ENCODE measurements around the gene IVNS1ABP. TPM values are rescaled to one million over a fixed set of nuclear protein-coding genes. Genes with fewer than 3 reads are reported as not detected.

IVNS1ABP gene
- total RNA-seq, 1 donor from 2014 or later, result 51.1 TPM

GRCh38 chr1:185284533-185285276 is 32.3 kb downstream of the IVNS1ABP start:
- no peak overlapping the region for H3K9ac ChIP-seq (ENCODE audit: low read depth in 1 of 3, low read length in 3 of 3)
- no peak overlapping the region for H3K27ac ChIP-seq (ENCODE audit: low read depth, low read length)
- peaks cover 0 to 7% (median 5%) of the 10 kb centered on the region in 3 donors for H3K36me3 ChIP-seq (ENCODE audit: control insufficient read depth in 3 of 3, insufficient read depth in 3 of 3, low read length in 3 of 3)
- H3K4me3 ChIP-seq (ENCODE audit: low read length in 3 of 3), result no peak overlapping the region
- no peaks in the 10 kb centered on the region for H3K9me3 ChIP-seq (ENCODE audit: control insufficient read depth in 3 of 3, low read length in 3 of 3)
- H3K4me1 ChIP-seq (ENCODE audit: control insufficient read depth in 3 of 3, insufficient read depth in 3 of 3, low read length in 3 of 3), result no peaks in the 10 kb centered on the region
- no peaks in the 10 kb centered on the region for H3K27me3 ChIP-seq (ENCODE audit: control insufficient read depth in 3 of 3, insufficient read depth in 3 of 3, low read length in 3 of 3)

GRCh38 chr1:185284116-185284515 is 32.9 kb downstream of the IVNS1ABP start:
- no peak overlapping the region for H3K9ac ChIP-seq (ENCODE audit: low read depth in 1 of 3, low read length in 3 of 3)
- H3K9me3 ChIP-seq (ENCODE audit: control insufficient read depth in 3 of 3, low read length in 3 of 3), result no peaks in the 10 kb centered on the region
- H3K4me3 ChIP-seq (ENCODE audit: low read length in 3 of 3), result no peak overlapping the region
- H3K36me3 ChIP-seq (ENCODE audit: control insufficient read depth in 3 of 3, insufficient read depth in 3 of 3, low read length in 3 of 3), result peaks cover 0 to 7% (median 5%) of the 10 kb centered on the region in 3 donors
- no peak overlapping the region for H3K27ac ChIP-seq (ENCODE audit: low read depth, low read length)
- H3K27me3 ChIP-seq (ENCODE audit: control insufficient read depth in 3 of 3, insufficient read depth in 3 of 3, low read length in 3 of 3), result no peaks in the 10 kb centered on the region
- no peaks in the 10 kb centered on the region for H3K4me1 ChIP-seq (ENCODE audit: control insufficient read depth in 3 of 3, insufficient read depth in 3 of 3, low read length in 3 of 3)

GRCh38 chr1:185281245-185281644 is 35.8 kb downstream of the IVNS1ABP start:
- no peak overlapping the region for H3K9ac ChIP-seq (ENCODE audit: low read depth in 1 of 3, low read length in 3 of 3)
- peaks cover 4 to 10% (median 8%) of the 10 kb centered on the region in 3 donors for H3K36me3 ChIP-seq (ENCODE audit: control insufficient read depth in 3 of 3, insufficient read depth in 3 of 3, low read length in 3 of 3)
- no peak overlapping the region for H3K27ac ChIP-seq (ENCODE audit: low read depth, low read length)
- H3K9me3 ChIP-seq (ENCODE audit: control insufficient read depth in 3 of 3, low read length in 3 of 3), result no peaks in the 10 kb centered on the region
- H3K27me3 ChIP-seq (ENCODE audit: control insufficient read depth in 3 of 3, insufficient read depth in 3 of 3, low read length in 3 of 3), result no peaks in the 10 kb centered on the region
- no peaks in the 10 kb centered on the region for H3K4me1 ChIP-seq (ENCODE audit: control insufficient read depth in 3 of 3, insufficient read depth in 3 of 3, low read length in 3 of 3)
- H3K4me3 ChIP-seq (ENCODE audit: low read length in 3 of 3), result no peak overlapping the region

GRCh38 chr1:185280589-185280988 is 36.5 kb downstream of the IVNS1ABP start:
- H3K9ac ChIP-seq (ENCODE audit: low read depth in 1 of 3, low read length in 3 of 3), result no peak overlapping the region
- no peaks in the 10 kb centered on the region for H3K9me3 ChIP-seq (ENCODE audit: control insufficient read depth in 3 of 3, low read length in 3 of 3)
- no peak overlapping the region for H3K4me3 ChIP-seq (ENCODE audit: low read length in 3 of 3)
- H3K4me1 ChIP-seq (ENCODE audit: control insufficient read depth in 3 of 3, insufficient read depth in 3 of 3, low read length in 3 of 3), result no peaks in the 10 kb centered on the region
- H3K27ac ChIP-seq (ENCODE audit: low read depth, low read length), result no peak overlapping the region
- no peaks in the 10 kb centered on the region for H3K27me3 ChIP-seq (ENCODE audit: control insufficient read depth in 3 of 3, insufficient read depth in 3 of 3, low read length in 3 of 3)
- peaks cover 4 to 10% (median 8%) of the 10 kb centered on the region in 3 donors for H3K36me3 ChIP-seq (ENCODE audit: control insufficient read depth in 3 of 3, insufficient read depth in 3 of 3, low read length in 3 of 3)

- Histone ChIP-seq H3K27me3 (ENCODE audit: control insufficient read depth in 3 of 3, insufficient read depth in 3 of 3, low read length in 3 of 3) (no peaks in the 10 kb centered on the region), H3K4me3 (ENCODE audit: low read length in 3 of 3) (no peak overlapping the region), H3K27ac (ENCODE audit: low read depth, low read length) (no peak overlapping the region), H3K36me3 (ENCODE audit: control insufficient read depth in 3 of 3, insufficient read depth in 3 of 3, low read length in 3 of 3) (peaks cover 4 to 10% (median 8%) of the 10 kb centered on the region in 3 donors), H3K9me3 (ENCODE audit: control insufficient read depth in 3 of 3, low read length in 3 of 3) (no peaks in the 10 kb centered on the region), H3K9ac (ENCODE audit: low read depth in 1 of 3, low read length in 3 of 3) (no peak overlapping the region), H3K4me1 (ENCODE audit: control insufficient read depth in 3 of 3, insufficient read depth in 3 of 3, low read length in 3 of 3) (no peaks in the 10 kb centered on the region)
These were observed 37.5 kb downstream of the IVNS1ABP start for GRCh38 chr1:185279571-185279970.

GRCh38 chr1:185271921-185272320 is 45.1 kb downstream of the IVNS1ABP start:
- H3K27me3 ChIP-seq (ENCODE audit: control insufficient read depth in 3 of 3, insufficient read depth in 3 of 3, low read length in 3 of 3), result no peaks in the 10 kb centered on the region
- no peak overlapping the region for H3K27ac ChIP-seq (ENCODE audit: low read depth, low read length)
- no peaks in the 10 kb centered on the region for H3K4me1 ChIP-seq (ENCODE audit: control insufficient read depth in 3 of 3, insufficient read depth in 3 of 3, low read length in 3 of 3)
- no peak overlapping the region for H3K4me3 ChIP-seq (ENCODE audit: low read length in 3 of 3)
- no peaks in the 10 kb centered on the region for H3K9me3 ChIP-seq (ENCODE audit: control insufficient read depth in 3 of 3, low read length in 3 of 3)
- no peak overlapping the region for H3K9ac ChIP-seq (ENCODE audit: low read depth in 1 of 3, low read length in 3 of 3)
- no peaks in the 10 kb centered on the region for H3K36me3 ChIP-seq (ENCODE audit: control insufficient read depth in 3 of 3, insufficient read depth in 3 of 3, low read length in 3 of 3)

GRCh38 chr1:185268352-185268751 is 48.7 kb downstream of the IVNS1ABP start:
- H3K4me3 ChIP-seq (ENCODE audit: low read length in 3 of 3), result no peak overlapping the region
- no peaks in the 10 kb centered on the region for H3K9me3 ChIP-seq (ENCODE audit: control insufficient read depth in 3 of 3, low read length in 3 of 3)
- H3K36me3 ChIP-seq (ENCODE audit: control insufficient read depth in 3 of 3, insufficient read depth in 3 of 3, low read length in 3 of 3), result no peaks in the 10 kb centered on the region
- H3K9ac ChIP-seq (ENCODE audit: low read depth in 1 of 3, low read length in 3 of 3), result no peak overlapping the region
- no peak overlapping the region for H3K27ac ChIP-seq (ENCODE audit: low read depth, low read length)
- no peaks in the 10 kb centered on the region for H3K27me3 ChIP-seq (ENCODE audit: control insufficient read depth in 3 of 3, insufficient read depth in 3 of 3, low read length in 3 of 3)
- no peaks in the 10 kb centered on the region for H3K4me1 ChIP-seq (ENCODE audit: control insufficient read depth in 3 of 3, insufficient read depth in 3 of 3, low read length in 3 of 3)

- Histone ChIP-seq H3K4me3 (ENCODE audit: low read length in 3 of 3) (no peak overlapping the region), H3K9ac (ENCODE audit: low read depth in 1 of 3, low read length in 3 of 3) (no peak overlapping the region), H3K27me3 (ENCODE audit: control insufficient read depth in 3 of 3, insufficient read depth in 3 of 3, low read length in 3 of 3) (no peaks in the 10 kb centered on the region), H3K4me1 (ENCODE audit: control insufficient read depth in 3 of 3, insufficient read depth in 3 of 3, low read length in 3 of 3) (no peaks in the 10 kb centered on the region), H3K9me3 (ENCODE audit: control insufficient read depth in 3 of 3, low read length in 3 of 3) (no peaks in the 10 kb centered on the region), H3K27ac (ENCODE audit: low read depth, low read length) (no peak overlapping the region), H3K36me3 (ENCODE audit: control insufficient read depth in 3 of 3, insufficient read depth in 3 of 3, low read length in 3 of 3) (no peaks in the 10 kb centered on the region)
These were observed 49.3 kb downstream of the IVNS1ABP start for GRCh38 chr1:185267701-185268100.

- H3K4me3 ChIP-seq (ENCODE audit: low read length in 3 of 3), result no peak overlapping the region
- H3K4me1 ChIP-seq (ENCODE audit: control insufficient read depth in 3 of 3, insufficient read depth in 3 of 3, low read length in 3 of 3), result no peaks in the 10 kb centered on the region
- no peak overlapping the region for H3K27ac ChIP-seq (ENCODE audit: low read depth, low read length)
- no peaks in the 10 kb centered on the region for H3K36me3 ChIP-seq (ENCODE audit: control insufficient read depth in 3 of 3, insufficient read depth in 3 of 3, low read length in 3 of 3)
- no peaks in the 10 kb centered on the region for H3K27me3 ChIP-seq (ENCODE audit: control insufficient read depth in 3 of 3, insufficient read depth in 3 of 3, low read length in 3 of 3)
- H3K9me3 ChIP-seq (ENCODE audit: control insufficient read depth in 3 of 3, low read length in 3 of 3), result no peaks in the 10 kb centered on the region
- no peak overlapping the region for H3K9ac ChIP-seq (ENCODE audit: low read depth in 1 of 3, low read length in 3 of 3)
These were observed 49.7 kb downstream of the IVNS1ABP start for GRCh38 chr1:185267301-185267700.

GRCh38 chr1:185265314-185265713 is 51.7 kb downstream of the IVNS1ABP start:
- Histone ChIP-seq H3K9ac (ENCODE audit: low read depth in 1 of 3, low read length in 3 of 3) (no peak overlapping the region), H3K4me3 (ENCODE audit: low read length in 3 of 3) (no peak overlapping the region), H3K9me3 (ENCODE audit: control insufficient read depth in 3 of 3, low read length in 3 of 3) (no peaks in the 10 kb centered on the region), H3K27me3 (ENCODE audit: control insufficient read depth in 3 of 3, insufficient read depth in 3 of 3, low read length in 3 of 3) (no peaks in the 10 kb centered on the region), H3K36me3 (ENCODE audit: control insufficient read depth in 3 of 3, insufficient read depth in 3 of 3, low read length in 3 of 3) (no peaks in the 10 kb centered on the region), H3K4me1 (ENCODE audit: control insufficient read depth in 3 of 3, insufficient read depth in 3 of 3, low read length in 3 of 3) (no peaks in the 10 kb centered on the region), H3K27ac (ENCODE audit: low read depth, low read length) (no peak overlapping the region)
